ENCODE measurements around the gene COQ4.

Gene COQ4

DNA sequence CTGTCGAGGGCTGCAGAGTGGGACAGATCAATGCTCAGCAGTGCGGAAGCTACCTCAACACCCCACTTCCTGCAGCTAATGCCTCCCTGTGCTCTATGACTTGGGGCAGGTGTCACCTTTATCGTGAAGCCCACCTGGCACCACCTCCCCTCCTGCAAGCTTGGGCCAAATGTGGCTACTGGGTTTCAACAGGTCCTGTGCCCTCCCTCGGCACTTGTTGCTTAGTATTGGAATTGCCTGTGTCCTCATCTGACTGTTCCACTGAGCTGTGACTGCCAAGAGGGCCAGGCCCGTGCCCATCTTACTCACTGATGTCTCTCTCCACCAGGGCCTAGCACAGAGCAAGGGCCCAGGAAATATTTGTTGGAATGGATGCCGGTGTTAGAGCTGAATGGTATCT lies 27.1 kb downstream of the COQ4 start:
- no peak for ATAC-seq (ENCODE audit: insufficient read depth, low read depth)

DNA sequence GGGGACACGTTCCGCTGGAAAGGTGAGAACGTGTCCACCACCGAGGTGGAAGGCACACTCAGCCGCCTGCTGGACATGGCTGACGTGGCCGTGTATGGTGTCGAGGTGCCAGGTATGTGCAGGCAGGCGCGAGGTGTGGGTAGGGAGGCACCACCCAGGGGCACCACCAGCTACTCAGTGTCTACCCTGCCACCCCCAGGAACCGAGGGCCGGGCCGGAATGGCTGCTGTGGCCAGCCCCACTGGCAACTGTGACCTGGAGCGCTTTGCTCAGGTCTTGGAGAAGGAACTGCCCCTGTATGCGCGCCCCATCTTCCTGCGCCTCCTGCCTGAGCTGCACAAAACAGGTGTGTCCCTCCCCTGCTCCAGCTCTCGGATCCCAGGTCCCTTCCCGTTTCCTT lies 32.8 kb downstream of the COQ4 start:
- no peak overlapping the region for H3K4me2 ChIP-seq (ENCODE audit: insufficient read depth, low read length)
- H2AFZ ChIP-seq (ENCODE audit: low read depth, low read length), result no peak overlapping the region
- no peak overlapping the region for H3K9ac ChIP-seq (ENCODE audit: low read depth, low read length)
- H3K79me2 ChIP-seq (ENCODE audit: insufficient read depth, low read length), result no peaks in the 10 kb centered on the region
- DNase-seq (no peak), ATAC-seq (ENCODE audit: insufficient read depth, low read depth) (no peak)
- H3K27me3 ChIP-seq (ENCODE audit: insufficient read depth, low read length, poor library complexity), result no peaks in the 10 kb centered on the region
- H4K20me1 ChIP-seq (ENCODE audit: insufficient read depth, low read length), result no peaks in the 10 kb centered on the region
- H3K4me1 ChIP-seq (ENCODE audit: insufficient read depth, low read length), result no peaks in the 10 kb centered on the region
- peaks cover 44% of the 10 kb centered on the region for H3K36me3 ChIP-seq (ENCODE audit: insufficient read depth, low read length)
- no peaks in the 10 kb centered on the region for H3K9me3 ChIP-seq (ENCODE audit: insufficient read depth, low read length, severe bottlenecking)
- no peak overlapping the region for H3K4me3 ChIP-seq (ENCODE audit: low read depth in 1 of 2, low read length in 2 of 2)
- H3K27ac ChIP-seq (ENCODE audit: low read length), result no peak overlapping the region
- TF ChIP-seq EZH2 (IDR thresholded peaks at IDR 0.05; ENCODE audit: borderline replicate concordance, low read depth, low read length, severe bottlenecking), result no peak
- TF ChIP-seq, protein P1, sequence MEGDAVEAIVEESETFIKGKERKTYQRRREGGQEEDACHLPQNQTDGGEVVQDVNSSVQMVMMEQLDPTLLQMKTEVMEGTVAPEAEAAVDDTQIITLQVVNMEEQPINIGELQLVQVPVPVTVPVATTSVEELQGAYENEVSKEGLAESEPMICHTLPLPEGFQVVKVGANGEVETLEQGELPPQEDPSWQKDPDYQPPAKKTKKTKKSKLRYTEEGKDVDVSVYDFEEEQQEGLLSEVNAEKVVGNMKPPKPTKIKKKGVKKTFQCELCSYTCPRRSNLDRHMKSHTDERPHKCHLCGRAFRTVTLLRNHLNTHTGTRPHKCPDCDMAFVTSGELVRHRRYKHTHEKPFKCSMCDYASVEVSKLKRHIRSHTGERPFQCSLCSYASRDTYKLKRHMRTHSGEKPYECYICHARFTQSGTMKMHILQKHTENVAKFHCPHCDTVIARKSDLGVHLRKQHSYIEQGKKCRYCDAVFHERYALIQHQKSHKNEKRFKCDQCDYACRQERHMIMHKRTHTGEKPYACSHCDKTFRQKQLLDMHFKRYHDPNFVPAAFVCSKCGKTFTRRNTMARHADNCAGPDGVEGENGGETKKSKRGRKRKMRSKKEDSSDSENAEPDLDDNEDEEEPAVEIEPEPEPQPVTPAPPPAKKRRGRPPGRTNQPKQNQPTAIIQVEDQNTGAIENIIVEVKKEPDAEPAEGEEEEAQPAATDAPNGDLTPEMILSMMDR (IDR thresholded peaks at IDR 0.05; ENCODE audit: borderline replicate concordance, extremely low read depth, low read length, poor library complexity, severe bottlenecking), result no peak

More for the DNA sequence above, 27.1 kb downstream of the COQ4 start:
- Histone ChIP-seq H3K4me2 (ENCODE audit: insufficient read depth, low read length) (no peak overlapping the region), H2AFZ (ENCODE audit: low read depth, low read length) (no peak overlapping the region), H3K9me3 (ENCODE audit: insufficient read depth, low read length, severe bottlenecking) (no peaks in the 10 kb centered on the region), H3K9ac (ENCODE audit: low read depth, low read length) (no peak overlapping the region), H3K27me3 (ENCODE audit: insufficient read depth, low read length, poor library complexity) (no peaks in the 10 kb centered on the region), H4K20me1 (ENCODE audit: insufficient read depth, low read length) (no peaks in the 10 kb centered on the region), H3K36me3 (ENCODE audit: insufficient read depth, low read length) (peaks cover 58% of the 10 kb centered on the region), H3K4me1 (ENCODE audit: insufficient read depth, low read length) (no peaks in the 10 kb centered on the region), H3K79me2 (ENCODE audit: insufficient read depth, low read length) (no peaks in the 10 kb centered on the region), H3K4me3 (ENCODE audit: low read depth in 1 of 2, low read length in 2 of 2) (no peak overlapping the region), H3K27ac (ENCODE audit: low read length) (no peak overlapping the region)
- no peak for DNase-seq
- TF ChIP-seq, protein P1 (IDR thresholded peaks at IDR 0.05; ENCODE audit: borderline replicate concordance, extremely low read depth, low read length, poor library complexity, severe bottlenecking), result no peak
- TF ChIP-seq EZH2 (IDR thresholded peaks at IDR 0.05; ENCODE audit: borderline replicate concordance, low read depth, low read length, severe bottlenecking), result no peak

DNA sequence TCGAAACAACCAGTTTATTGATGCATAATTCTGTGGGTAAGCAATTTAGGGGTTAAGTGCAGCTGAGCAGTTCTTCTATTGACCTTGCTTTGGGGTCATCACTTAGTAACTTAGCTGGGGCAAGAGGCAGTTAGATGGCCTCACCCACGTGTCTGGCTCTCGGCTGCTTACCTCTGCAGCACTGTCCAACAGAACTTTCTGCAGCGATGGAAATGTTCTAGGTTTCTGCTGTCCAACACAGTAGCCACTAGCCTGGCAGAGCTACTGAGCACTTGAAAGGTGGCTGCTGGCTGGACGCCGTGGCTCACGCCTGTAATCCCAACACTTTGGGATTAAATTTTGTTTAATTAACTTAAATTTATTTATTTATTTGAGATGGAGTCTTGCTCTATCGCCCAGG lies 35.5 kb downstream of the COQ4 start:
- H3K79me2 ChIP-seq (ENCODE audit: insufficient read depth, low read length), result no peaks in the 10 kb centered on the region
- DNase-seq, result no peak
- H3K36me3 ChIP-seq (ENCODE audit: insufficient read depth, low read length), result peaks cover 38% of the 10 kb centered on the region
- H3K9ac ChIP-seq (ENCODE audit: low read depth, low read length), result no peak overlapping the region
- H3K4me1 ChIP-seq (ENCODE audit: insufficient read depth, low read length), result no peaks in the 10 kb centered on the region
- no peak overlapping the region for H2AFZ ChIP-seq (ENCODE audit: low read depth, low read length)
- no peaks in the 10 kb centered on the region for H4K20me1 ChIP-seq (ENCODE audit: insufficient read depth, low read length)
- no peak for ATAC-seq (ENCODE audit: insufficient read depth, low read depth)
- no peaks in the 10 kb centered on the region for H3K9me3 ChIP-seq (ENCODE audit: insufficient read depth, low read length, severe bottlenecking)
- no peak overlapping the region for H3K4me2 ChIP-seq (ENCODE audit: insufficient read depth, low read length)
- H3K27me3 ChIP-seq (ENCODE audit: insufficient read depth, low read length, poor library complexity), result no peaks in the 10 kb centered on the region
- H3K27ac ChIP-seq (ENCODE audit: low read length), result no peak overlapping the region
- no peak overlapping the region for H3K4me3 ChIP-seq (ENCODE audit: low read depth in 1 of 2, low read length in 2 of 2)
- no peak for TF ChIP-seq EZH2 (IDR thresholded peaks at IDR 0.05; ENCODE audit: borderline replicate concordance, low read depth, low read length, severe bottlenecking)

DNA sequence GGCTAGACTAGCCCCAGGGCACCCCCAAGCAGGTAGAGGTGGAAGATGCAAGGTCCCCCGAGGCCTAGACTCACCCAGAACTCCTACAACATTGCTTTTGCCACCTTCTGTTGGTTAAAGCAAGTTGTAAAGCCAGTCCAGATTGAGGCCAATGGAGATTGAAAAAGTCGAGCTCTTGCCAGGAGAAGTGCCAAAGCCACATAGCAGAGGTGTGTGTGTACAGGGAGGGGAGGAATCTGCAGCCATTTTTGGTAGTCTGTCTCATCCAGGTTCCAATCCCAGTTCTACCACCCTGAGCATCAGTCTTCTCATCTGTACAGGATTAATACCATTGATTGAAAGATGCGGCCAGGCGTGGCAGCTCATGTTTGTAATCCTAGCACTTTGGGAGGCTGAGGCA lies 36.2 kb downstream of the COQ4 start:
- Histone ChIP-seq H2AFZ (ENCODE audit: low read depth, low read length) (no peak overlapping the region), H3K79me2 (ENCODE audit: insufficient read depth, low read length) (no peaks in the 10 kb centered on the region), H3K27ac (ENCODE audit: low read length) (no peak overlapping the region), H3K36me3 (ENCODE audit: insufficient read depth, low read length) (peaks cover 34% of the 10 kb centered on the region), H3K27me3 (ENCODE audit: insufficient read depth, low read length, poor library complexity) (no peaks in the 10 kb centered on the region), H4K20me1 (ENCODE audit: insufficient read depth, low read length) (no peaks in the 10 kb centered on the region), H3K9ac (ENCODE audit: low read depth, low read length) (no peak overlapping the region), H3K4me3 (ENCODE audit: low read depth in 1 of 2, low read length in 2 of 2) (no peak overlapping the region), H3K4me1 (ENCODE audit: insufficient read depth, low read length) (no peaks in the 10 kb centered on the region), H3K4me2 (ENCODE audit: insufficient read depth, low read length) (no peak overlapping the region), H3K9me3 (ENCODE audit: insufficient read depth, low read length, severe bottlenecking) (no peaks in the 10 kb centered on the region)
- DNase-seq (no peak), ATAC-seq (ENCODE audit: insufficient read depth, low read depth) (no peak)
- TF ChIP-seq, protein P1 (IDR thresholded peaks at IDR 0.05; ENCODE audit: borderline replicate concordance, extremely low read depth, low read length, poor library complexity, severe bottlenecking), result no peak
- no peak for TF ChIP-seq EZH2 (IDR thresholded peaks at IDR 0.05; ENCODE audit: borderline replicate concordance, low read depth, low read length, severe bottlenecking)
